Mucosa of rectum (tissue), 2 donors: ENCODE results near the gene HGFAC.

Experiments
- H3K27ac ChIP-seq, 2 donors: one replicate each; pipeline ENCODE4 v1.7.0; 2013; ENCODE audit warnings: inconsistent platforms in 2 of 2, low read depth in 2 of 2, low read length in 2 of 2
- H3K27me3 ChIP-seq, 2 donors: one replicate each; pipeline ENCODE4 v1.7.0; 2013; ENCODE audit warnings: low read length in 2 of 2; ENCODE audit not compliant: control insufficient read depth in 2 of 2, insufficient read depth in 2 of 2
- H3K36me3 ChIP-seq, 2 donors: one replicate each; pipeline ENCODE4 v1.7.0; 2013; ENCODE audit warnings: low read length in 2 of 2; ENCODE audit not compliant: control insufficient read depth in 2 of 2, insufficient read depth in 2 of 2
- H3K4me1 ChIP-seq, 2 donors: one replicate each; pipeline ENCODE4 v1.7.0; 2013; ENCODE audit warnings: low read length in 2 of 2, mild to moderate bottlenecking in 1 of 2; ENCODE audit not compliant: control insufficient read depth in 2 of 2, insufficient read depth in 2 of 2
- H3K4me3 ChIP-seq, 2 donors: one replicate each; pipeline ENCODE4 v1.7.0; 2013; ENCODE audit warnings: low read length in 2 of 2
- H3K9ac ChIP-seq, 2 donors: one replicate each; pipeline ENCODE4 v1.7.0; 2013; ENCODE audit warnings: low read length in 2 of 2, low read depth in 1 of 2, mild to moderate bottlenecking in 1 of 2
- H3K9me3 ChIP-seq, 2 donors: one replicate each; pipeline ENCODE4 v1.7.0; 2013; ENCODE audit warnings: low read length in 2 of 2; ENCODE audit not compliant: control insufficient read depth in 2 of 2
- donor health status: healthy.
- donor health status: Normal muscosa, but diverticular disease.

The HGFAC gene

DNA sequence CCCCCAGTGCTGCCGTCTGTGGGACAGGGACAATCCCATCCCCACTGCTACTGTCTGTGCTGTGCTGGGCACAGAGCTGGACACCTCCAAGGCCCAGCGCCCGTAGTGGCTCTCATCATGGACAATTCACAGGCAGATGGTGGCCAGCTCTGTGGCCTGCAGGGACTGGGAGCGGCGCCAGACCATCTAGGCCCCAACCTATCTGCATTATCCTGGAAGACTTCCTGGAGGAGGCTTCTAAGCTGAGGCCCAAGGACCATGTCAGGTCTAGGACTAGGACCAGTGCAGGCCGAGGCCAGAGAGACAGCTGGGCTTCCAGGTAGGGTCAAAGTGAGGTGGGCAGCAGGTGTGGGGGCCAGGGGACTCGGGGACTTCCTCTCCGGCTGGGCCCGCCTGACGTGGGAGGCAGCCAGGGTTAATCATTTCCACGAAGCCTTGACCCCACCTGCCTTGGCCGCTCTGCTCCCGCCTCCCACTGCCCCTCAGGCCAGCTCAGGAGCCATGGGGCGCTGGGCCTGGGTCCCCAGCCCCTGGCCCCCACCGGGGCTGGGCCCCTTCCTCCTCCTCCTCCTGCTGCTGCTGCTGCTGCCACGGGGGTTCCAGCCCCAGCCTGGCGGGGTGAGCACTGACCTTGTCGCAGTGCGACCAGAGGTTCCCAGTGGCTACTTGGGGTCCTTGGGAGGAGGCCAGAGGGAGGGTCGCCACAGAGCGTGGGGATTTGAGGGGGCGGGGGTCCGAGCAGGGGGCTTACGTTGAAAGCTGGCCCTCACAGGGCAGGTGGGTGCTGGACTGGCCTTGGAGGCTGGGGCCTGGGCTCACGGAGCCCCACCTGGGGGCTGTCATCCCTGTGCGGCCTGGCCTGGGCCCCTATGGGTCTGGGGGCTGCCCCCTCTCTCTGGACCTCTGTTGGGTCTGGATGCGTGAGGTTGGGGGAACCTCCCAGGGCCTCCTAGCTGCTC is at the start of gene HGFAC:
Gene HGFAC, plus strand, starts transcription at position 468 of the 959 bp plus-strand sequence. Its CDS starts 34 bp downstream, at position 502.
- Histone ChIP-seq H3K4me3 (no peak within 1 kb of the TSS), H3K27me3 (no peaks in the 10 kb centered on the region), H3K9me3 (no peaks in the 10 kb centered on the region), H3K4me1 (no peaks in the 10 kb centered on the region), H3K27ac (no peak within 1 kb of the TSS), H3K36me3 (no peaks in the 10 kb centered on the region), H3K9ac (no peak within 1 kb of the TSS)

DNA sequence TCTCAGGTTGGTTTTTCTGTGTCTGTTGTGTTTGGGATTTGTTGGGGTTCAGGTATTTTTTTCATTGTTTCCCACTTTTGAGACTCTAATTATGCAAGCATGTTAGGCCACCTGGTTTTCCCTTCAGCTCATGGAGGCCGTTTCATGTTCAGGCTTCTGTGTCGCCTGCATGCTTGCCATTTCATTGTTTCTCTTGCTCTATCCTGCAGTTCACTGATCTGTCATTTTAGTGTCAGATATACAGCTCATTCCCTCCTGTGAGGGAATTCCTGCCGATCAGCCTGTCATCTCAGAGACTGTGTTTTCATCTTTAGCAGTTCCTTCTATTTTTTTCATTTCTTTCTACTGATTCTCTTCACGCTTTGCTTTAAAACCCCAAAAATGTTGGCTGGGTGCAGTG is 49.4 kb upstream of the HGFAC start:
- peaks cover 2 to 6% of the 10 kb centered on the region in 2 donors for H3K4me1 ChIP-seq

DNA sequence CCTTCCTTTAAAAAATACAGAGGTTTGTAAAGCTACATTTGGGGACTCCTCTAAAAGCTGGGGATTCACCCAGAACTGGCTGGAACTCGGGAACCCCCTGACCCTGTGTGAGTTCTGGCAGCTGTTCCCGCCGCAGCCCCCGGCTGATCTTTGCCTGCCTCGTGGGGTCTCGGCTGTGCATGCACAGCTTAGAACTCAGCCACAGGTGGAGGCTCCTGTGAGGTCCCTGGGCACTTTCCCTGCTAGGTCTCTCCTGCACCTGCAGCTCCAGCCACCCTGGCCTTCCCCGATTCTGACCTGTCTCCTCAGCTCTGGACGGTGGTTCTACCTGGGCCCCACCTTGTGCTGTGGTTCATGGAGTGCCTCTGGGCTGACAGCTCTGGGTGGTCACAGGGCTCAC is 48.6 kb upstream of the HGFAC start:
- Histone ChIP-seq H3K4me1 (peaks cover 0 to 2% of the 10 kb centered on the region in 2 donors), H3K36me3 (no peaks in the 10 kb centered on the region), H3K9ac (no peak overlapping the region), H3K27ac (no peak overlapping the region), H3K27me3 (no peaks in the 10 kb centered on the region), H3K4me3 (no peak overlapping the region), H3K9me3 (no peaks in the 10 kb centered on the region)

More for the DNA sequence above, 49.4 kb upstream of the HGFAC start:
- no peak overlapping the region for H3K9ac ChIP-seq
- H3K9me3 ChIP-seq, result no peaks in the 10 kb centered on the region
- no peaks in the 10 kb centered on the region for H3K27me3 ChIP-seq
- no peak overlapping the region for H3K4me3 ChIP-seq
- no peak overlapping the region for H3K27ac ChIP-seq
- no peaks in the 10 kb centered on the region for H3K36me3 ChIP-seq

DNA sequence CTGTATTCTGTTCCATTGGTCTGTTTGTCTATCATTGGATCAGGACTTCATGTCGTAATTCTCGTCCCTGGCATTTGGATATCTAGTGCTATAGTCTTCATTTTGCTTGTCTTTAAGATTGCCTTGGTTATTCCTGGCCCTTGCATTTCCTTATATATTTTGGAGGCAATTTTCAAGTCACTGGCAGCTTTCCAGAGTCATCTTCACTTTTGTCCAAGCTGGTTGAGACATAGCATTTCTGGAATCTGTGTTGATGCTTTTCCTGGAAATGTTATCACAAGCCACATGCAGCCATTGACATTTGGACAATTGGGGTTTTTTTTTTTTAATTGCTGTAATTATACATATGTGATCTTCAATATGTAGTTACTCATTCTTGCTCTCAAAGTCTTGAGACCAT is 45.2 kb upstream of the HGFAC start:
- Histone ChIP-seq H3K9ac (no peak overlapping the region), H3K9me3 (no peaks in the 10 kb centered on the region), H3K4me1 (no peaks in the 10 kb centered on the region), H3K36me3 (no peaks in the 10 kb centered on the region), H3K4me3 (no peak overlapping the region), H3K27ac (no peak overlapping the region), H3K27me3 (no peaks in the 10 kb centered on the region)

DNA sequence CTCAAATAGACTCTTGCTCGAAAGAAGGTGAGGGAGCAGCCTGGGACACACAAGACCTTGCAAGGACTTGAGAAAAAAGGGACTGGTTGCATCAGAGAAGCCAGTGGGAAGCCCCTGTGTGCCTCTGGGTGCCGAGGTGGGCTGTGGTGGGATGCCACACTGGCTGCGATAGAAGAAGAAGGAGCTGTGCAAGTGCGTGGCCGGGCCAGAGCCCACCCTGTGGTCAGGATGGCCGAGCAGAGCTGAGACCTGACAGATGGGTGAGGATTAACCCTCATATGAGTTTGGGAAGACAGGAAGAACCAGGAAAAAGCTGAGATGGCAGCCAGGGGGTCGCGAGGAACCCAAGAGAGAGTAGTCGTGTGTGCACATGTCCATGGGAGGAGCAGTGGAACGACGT is 44.6 kb upstream of the HGFAC start:
- Histone ChIP-seq H3K9ac (no peak overlapping the region), H3K4me1 (no peaks in the 10 kb centered on the region), H3K9me3 (no peaks in the 10 kb centered on the region), H3K4me3 (no peak overlapping the region), H3K36me3 (no peaks in the 10 kb centered on the region), H3K27me3 (no peaks in the 10 kb centered on the region), H3K27ac (no peak overlapping the region)

DNA sequence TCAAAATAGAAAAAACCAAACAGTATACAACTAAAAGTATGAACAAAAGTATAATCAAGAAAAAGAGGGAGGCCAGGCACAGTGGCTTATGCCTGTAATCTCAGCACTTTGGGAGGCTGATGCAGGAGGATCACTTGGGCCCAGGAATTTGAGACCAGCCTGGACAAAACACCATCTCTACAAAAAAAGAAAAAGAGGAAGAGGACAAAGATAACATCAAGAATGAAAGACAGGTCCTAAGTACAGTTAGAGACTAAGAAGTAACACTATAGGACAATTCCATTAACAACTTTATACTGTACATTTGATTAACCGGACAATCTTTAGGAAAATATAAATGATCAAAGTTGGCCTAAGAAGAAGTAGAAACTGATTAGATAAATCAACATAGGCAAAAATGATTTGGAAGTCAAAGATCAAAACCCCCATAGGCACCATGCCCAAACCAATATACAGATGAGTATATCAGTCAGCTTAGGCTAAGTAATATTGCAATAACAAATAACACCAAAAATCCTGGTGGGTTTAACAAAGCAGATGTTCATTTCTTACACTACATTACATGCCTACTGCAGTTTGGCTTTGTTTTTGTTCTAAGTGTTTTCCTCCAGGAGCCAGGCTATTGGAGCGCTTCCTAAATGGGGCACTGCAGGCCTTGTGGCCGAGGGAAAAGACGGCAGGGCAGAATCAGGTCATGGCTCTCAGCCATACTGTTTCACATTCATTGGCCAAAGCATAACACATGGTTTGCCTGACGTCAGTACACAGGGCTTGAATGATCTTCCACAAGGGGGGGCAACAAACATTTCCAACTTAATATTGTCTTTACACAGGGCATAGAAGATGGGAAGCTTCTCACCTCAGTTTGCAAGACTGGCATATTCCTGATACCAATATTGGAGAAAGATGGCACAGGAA is 42.2 kb upstream of the HGFAC start:
- no peaks in the 10 kb centered on the region for H3K36me3 ChIP-seq
- H3K27ac ChIP-seq, result no peak overlapping the region
- H3K27me3 ChIP-seq, result no peaks in the 10 kb centered on the region
- H3K4me1 ChIP-seq, result no peaks in the 10 kb centered on the region
- no peak overlapping the region for H3K4me3 ChIP-seq
- no peaks in the 10 kb centered on the region for H3K9me3 ChIP-seq
- no peak overlapping the region for H3K9ac ChIP-seq

DNA sequence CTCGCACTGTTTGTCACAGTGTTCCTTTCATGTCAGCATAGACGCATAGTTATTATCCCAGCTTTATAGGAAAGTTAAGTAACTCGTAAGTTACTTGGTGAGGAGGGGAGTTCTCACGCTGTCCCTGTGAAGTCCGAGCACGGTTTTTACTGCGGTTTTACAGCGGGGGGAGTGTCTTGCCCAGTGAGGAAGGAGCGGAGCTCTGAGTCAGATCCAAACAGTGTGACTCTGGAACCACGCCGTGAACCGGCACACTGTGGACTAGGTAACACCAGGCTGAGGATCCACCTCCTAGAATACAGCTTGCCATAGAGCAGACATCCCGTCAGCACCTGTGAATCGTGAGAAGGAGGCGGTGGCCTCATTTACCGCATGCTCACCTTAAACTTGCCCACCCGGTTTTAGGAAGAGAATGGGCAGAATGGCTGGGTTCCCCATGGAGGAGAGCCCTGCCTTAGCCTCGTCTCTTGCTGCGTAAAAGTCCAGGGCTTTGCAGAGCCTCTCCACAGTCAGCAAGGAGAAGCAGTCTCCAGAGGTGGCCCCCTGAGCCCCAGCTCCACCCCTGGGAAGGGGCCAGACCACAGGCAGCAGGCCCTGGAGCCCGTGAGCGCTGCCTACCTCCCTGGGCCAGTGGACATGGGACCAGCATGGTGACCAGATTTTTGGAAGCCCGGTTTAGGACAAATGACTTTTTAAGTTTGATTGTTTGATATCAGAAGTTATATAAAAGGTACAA is 40.2 kb upstream of the HGFAC start:
- Histone ChIP-seq H3K27ac (no peak overlapping the region), H3K36me3 (no peaks in the 10 kb centered on the region)

DNA sequence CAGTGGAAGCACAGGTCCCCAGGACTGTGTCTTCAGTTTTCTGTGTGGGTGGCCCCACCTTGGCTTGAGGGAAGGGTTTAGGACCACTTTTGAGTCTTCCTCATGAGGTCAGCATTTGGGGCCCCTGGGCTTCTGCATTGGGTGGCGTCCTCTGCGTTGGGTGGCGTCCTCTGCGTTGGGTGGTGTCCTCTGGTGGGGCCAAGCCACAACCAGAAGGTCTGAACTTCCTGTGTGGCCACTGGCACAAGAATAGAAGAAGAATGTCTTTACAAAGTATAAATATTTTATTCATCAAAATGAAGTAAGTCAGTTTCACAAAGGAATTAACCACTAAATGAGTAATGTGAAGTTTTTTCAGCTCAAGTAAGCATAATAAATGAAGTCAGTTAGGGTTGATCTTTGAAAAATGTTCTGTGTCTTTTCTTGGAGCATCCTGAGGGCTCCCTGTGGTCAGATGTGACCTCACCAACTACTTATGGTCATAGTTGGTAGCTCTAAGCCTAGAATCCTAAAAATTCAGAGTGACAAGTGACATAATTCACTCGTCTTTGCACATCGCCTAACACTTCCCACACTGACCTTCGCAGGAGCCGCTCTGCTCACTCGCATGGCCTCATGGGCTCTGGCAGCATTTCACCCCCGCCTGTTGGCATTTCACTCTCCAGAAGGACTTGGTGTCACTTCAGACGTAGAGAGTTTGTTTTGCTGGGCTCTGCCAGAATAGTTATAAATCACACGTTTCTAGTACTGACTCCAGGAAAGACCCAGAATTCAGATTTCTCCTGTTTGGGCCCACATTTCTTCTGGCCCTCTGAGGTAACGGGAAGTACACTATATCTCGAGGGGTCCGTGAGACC is 39.0 kb upstream of the HGFAC start:
- H3K4me3 ChIP-seq, result no peak overlapping the region
- no peak overlapping the region for H3K27ac ChIP-seq
- no peak overlapping the region for H3K9ac ChIP-seq
- H3K4me1 ChIP-seq, result no peaks in the 10 kb centered on the region
- no peaks in the 10 kb centered on the region for H3K9me3 ChIP-seq
- no peaks in the 10 kb centered on the region for H3K27me3 ChIP-seq
- H3K36me3 ChIP-seq, result no peaks in the 10 kb centered on the region

More for the DNA sequence above, 40.2 kb upstream of the HGFAC start:
- Histone ChIP-seq H3K27me3 (no peaks in the 10 kb centered on the region), H3K4me1 (no peaks in the 10 kb centered on the region), H3K9ac (no peak overlapping the region), H3K9me3 (no peaks in the 10 kb centered on the region), H3K4me3 (no peak overlapping the region)

DNA sequence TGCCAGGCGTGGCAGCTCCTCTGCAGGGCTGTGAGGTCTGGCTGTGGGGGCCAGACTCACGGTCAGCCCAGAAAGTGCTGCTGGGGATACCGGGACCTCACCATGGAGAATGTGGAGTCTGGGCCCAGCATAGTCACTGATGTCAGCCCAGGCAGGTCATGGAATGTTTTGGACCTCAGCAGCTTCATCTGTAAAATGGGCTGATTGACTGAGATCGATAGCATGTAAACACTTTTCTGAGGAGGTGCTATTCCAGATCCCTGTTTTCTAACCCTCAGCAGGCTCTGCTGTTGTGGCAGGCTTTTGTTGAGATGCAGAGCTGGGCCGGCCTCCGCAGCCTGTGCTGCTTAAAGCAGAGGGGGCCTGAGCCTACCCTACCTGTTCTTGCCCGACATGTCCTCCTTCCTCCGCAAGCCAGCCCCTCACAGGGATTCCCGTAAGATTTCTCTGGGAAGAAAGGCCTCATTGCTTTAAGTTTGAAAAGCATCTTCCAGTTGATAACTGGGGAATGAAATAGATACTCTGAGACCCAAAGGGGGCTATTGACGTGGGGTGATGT is 38.3 kb upstream of the HGFAC start:
- H3K9me3 ChIP-seq, result no peaks in the 10 kb centered on the region
- no peaks in the 10 kb centered on the region for H3K27me3 ChIP-seq
- no peak overlapping the region for H3K9ac ChIP-seq
- no peaks in the 10 kb centered on the region for H3K36me3 ChIP-seq
- H3K27ac ChIP-seq, result no peak overlapping the region
- H3K4me1 ChIP-seq, result no peaks in the 10 kb centered on the region
- no peak overlapping the region for H3K4me3 ChIP-seq
